Inferior parietal cortex (tissue), 1 donor: ENCODE data around the gene LSMEM2.

Experiments used
- DNase-seq: peaks from one replicate; pipeline ENCODE4 v3.0.0-alpha.2; 2016; ENCODE audit errors: extremely low spot score

Gene LSMEM2

DNA sequence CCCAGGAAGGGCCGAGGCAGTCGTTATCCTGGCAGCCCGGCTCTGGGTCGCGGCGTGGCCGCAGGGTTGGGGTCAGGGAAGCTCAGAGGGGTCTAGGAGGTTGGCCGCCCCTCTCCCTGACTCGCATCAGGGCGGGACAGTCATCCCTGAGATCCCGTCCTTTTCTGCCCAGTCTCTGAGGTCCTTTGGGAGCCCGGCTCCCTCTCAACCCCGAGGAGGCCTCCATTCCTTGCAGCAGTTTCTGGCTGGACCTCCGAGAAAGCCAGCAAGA is 43.2 kb downstream of the LSMEM2 start:
- DNase-seq: no peak

DNA sequence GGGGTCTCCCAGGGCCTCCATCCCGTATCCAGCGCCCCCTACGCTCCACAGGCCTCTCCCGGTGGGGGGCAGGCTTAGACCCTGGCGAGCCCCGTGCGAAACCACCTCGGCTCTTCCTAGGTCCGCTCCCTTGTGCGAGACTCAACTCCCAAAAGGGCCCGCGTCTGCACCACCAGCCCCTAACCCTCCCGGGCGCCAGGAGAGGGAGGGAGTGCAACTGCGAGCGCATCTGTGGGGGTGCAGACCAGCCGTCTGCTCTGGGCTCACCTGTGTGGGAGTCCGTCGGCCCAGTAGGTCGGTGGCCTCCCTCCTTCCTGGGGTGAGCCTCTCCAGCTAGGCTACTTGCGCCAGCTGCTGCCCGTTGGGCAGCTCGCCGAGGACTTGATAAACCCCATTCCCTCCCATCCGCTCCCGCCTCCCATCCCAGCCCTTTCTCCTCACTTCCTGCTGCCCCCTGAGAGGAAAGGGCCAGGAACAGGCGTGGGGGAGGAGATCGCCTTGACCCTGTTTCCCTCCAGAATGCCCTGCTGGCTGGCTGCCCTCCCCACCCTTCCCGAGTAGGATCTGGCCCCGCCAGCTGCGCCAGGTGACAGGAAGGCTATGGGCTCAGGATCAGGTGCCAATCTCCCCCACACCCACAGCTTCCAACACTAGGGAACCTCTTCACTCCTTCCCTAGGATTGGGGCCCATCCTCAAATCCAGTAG is 43.7 kb downstream of the LSMEM2 start, which contains the start of gene HYAL2:
HYAL2 (minus strand) TSS at position 360 of the 706 bp plus-strand sequence. CDS start 2,256 bp downstream, outside the sequence.
- DNase-seq: no peak

DNA sequence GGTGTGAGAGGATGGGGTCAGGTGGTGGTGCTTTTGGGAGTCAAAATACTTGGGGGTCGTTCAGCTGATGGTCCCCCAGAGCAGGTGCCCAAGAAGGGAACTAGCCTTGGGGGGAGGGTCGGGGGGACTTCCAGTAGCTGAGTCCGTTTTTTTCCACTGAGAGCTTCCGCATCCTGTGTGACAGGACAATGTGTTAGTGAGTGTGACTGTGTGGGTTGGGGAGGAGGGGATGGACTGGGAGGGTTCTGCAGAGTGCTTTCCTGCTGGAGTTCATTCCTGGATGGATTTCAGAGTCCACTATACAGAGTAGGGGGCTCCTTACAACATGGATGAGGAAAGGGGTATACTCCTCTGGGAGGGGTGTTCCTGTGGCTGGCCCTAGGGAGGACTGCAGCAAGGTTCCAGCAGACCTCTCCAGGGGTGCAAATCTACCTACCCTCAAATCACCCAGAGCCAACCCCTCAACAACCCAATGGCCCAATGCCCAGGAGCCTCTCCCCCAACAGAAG is 44.3 kb downstream of the LSMEM2 start:
- DNase-seq: no peak

DNA sequence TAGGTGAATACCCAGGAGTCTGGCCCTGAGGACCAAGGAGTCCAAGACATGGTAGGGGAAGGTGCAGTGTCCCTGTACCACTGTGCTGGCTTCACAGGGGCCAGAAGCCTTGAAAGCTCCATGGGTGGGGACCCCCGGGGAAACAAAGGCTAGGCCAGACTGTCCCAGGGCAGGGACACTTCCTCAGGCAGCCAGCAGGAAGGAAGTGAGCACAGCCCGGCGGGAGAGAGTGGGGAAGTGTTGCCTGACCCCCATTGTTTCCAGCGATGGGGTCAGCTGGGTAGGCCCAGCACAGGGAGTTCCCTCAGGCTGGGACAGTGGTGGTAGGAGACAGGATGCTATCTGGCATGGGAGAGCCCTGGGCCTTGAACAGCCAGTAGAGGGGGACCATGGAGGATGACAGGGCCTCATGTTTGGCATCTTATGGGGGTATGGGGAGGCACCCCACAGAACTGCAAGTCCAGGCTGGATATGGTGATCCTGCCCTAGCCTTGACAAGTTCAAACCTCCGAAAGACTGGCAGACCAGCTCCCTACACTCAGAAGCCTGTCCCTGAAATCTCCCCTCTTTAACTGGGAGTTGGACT is 44.8 kb downstream of the LSMEM2 start:
- DNase-seq: no peak

DNA sequence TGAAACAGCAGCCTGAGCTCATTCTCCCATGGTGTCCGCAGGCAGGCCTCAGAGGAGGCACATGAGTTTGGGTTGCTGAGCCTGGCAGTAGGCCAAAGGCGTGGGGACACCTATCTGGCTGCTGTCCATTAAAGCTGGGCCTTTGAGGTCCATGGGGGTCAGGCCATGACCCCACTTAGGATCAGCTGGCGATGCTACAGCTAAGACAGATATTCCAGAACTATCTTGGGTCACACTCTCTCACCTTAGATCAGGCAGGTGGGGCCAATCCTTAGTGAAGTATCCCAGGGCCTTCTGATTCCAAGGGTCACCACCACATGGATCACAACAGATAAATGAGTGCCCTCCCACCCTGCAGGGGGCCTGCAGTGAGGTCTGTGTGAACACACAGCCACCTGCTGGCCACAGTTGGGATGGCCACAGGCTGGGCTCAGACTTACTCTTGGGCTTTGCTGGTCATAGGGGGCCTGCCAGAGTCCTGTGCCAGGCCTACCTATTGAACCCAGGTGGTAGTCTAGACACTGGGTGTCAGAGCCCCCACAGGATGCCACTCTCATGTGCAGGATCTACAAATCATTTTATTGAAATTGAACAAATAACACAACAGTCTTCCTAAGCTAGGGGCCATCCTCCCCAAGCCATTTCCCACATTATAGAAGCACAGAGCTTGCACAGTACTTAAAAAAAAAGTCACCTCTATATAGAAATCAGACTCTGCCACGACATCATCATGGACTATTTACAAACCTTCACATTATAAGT is 45.6 kb downstream of the LSMEM2 start:
- peak; percentile 73 for DNase-seq

DNA sequence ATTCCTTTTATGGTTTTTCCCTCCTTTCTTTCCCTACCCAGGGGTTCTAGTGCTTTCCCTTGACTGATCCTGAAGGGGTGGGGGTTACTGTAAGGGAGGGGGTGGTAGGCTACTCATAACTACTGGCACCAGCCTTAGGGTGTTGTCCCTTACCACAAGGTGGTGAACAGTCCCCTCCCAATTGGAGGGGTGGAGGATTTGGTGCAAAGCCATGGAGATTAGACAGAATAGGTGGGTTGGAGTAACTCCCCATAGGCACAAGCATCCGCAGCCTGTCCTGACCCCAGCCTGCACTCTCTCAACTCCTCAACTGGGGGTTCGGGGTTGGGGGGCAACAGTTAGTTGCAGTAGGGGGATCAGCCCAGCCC is 46.2 kb downstream of the LSMEM2 start:
- DNase-seq: no peak

DNA sequence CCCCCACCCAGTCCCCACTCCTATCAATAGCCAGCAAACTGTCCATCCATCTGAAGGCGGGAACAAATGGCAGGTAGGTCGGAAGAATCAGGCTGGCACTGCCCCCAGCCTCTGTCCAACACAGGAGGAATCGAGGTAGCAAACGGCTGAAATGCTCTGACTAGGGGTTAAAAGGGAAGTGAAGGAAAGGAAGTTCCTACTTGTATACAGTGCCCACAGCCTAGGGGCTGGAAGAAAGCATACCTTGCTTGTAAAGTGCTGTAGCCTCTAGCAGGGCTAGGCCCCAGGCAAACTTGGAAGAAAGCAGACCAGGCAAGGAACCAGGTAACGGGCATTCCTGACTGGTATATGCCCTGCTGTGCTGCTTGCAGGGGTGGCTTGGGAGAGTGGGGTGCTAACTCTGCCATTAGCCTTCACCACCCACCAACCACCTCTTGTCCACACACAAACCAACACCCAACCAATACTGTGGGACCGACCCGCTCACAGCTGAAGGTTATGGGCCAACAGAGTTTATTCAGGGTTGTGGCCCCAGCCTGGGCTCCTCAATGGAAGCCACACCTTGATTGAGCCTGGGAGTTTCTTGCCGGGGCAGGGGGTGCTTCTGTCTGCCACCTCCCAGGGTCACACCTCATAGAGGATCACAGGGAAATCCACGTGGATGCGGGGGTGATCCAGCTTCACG is 46.8 kb downstream of the LSMEM2 start:
- DNase-seq: no peak

DNA sequence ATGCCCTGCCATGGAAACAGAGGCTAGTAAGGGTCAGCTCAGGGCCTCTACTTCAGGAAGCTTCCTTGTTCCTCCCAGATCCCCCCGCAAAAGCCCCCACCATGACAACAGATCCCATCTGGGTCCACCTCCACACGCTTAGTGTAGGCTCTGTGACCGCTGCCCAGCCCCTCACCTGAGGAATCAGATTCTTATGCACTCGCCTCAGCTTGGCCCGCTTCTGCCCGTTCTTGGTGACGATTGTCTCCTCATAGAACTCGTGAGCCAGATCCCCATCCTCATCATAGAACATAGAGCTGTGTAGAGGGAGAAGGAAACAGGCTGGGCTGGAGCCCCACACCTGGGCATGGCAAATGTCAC is 47.3 kb downstream of the LSMEM2 start:
- no peak for DNase-seq

DNA sequence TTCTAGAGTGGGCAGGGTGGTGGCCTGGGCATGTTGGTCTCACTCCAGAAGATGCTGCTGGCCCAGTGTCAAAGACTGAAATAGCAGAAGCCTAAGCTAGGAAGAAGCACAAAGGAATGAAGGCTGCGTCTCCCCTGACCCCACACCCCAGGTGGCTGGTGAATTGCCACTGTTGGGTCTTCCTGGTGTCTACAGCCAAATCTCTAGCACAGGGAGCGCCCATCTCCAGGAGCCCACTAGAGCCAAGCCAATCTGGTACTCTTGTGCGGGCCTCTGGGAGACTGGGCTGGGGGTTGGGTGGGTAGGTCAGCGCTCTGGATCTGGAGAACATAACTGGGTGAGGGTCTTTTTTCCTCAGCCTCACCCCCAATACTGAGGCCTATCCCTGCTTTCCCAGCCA is 48.2 kb downstream of the LSMEM2 start:
- no peak for DNase-seq

DNA sequence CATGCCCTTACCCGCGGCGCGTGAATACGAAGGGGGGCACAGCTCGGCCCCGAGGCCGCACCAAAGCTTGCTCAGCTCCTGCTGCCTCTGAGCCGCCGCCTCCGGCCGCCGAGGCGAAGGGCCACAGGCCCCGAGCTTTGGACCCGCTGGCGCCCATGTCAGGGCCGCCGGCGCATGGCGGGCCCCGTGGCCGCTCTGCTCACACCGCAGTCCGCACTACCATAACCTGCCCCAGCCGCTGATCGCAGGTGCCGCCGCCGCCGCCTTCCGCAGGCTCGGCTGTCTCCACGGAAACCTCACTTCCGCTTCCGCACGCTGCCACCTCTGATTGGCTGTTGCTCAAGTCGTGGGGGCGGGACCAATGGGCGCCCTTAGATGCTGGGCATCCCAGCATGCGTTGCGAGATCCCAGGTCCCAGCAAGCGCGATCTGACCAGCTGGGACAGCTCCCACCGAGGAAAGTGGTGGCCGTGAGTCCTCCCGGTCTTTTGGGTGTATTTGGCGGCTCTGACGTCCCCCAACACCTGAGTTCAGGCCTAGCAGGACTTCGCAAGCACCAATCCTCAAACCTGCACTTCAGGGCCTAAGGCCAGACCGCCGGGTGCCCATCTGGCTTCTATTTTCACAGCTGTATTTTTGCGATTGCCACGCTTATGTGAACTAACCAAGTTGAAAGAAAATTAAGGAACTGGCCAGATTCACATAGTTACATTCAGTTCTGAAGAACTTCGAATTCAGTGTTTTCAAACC is 49.2 kb downstream of the LSMEM2 start, which contains the start of gene TUSC2:
TUSC2 (minus strand) TSS at position 281 of the 749 bp plus-strand sequence; CDS start at position 157, 124 bp downstream.
- DNase-seq: peak; percentile 98

DNA sequence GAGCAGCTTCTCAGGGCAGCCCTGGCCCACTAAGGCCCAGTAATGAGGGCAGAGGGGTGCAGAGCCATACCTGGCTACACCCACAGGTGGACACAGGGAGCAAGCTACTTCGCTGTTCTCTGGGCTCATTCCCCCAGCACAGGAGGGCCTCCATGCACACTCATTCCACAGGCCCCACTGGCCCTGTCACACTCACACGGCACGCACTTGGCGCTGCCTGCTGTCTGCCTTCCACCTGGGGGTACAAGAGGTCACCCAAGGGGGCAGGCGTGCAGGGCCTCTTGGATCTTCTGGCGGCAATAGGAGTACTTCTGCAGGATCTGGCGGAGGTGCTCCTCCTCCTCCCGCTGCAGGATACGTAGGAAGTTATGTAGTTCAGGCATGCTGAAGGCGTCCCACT is 51.4 kb downstream of the LSMEM2 start:
- no peak for DNase-seq

DNA sequence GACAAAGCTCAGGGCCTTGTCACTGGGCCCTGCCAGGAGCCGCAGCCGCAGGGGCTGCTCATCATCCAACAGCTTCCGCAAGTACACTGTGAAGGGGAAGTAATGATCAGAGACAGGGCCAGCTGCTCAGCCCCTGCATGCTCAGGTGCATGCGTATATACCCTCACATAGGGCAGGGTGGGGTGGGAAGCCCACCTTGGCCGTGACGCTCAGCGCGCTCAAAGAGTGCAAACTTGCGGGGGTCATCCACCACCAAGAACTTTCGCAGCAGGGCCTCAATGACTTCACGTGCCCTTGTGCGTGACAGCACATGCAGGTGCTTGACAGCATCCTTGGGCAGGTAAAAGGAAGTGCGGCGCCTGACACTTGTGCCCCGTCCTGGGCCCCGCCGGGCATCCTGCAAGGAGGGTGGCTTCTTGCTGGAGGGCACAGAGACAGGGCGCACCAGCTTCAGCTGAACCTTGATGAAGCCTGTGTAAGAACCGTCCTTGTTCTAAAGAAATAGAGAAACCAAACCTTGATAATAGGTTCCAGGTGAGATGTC is 52.5 kb downstream of the LSMEM2 start:
- no peak for DNase-seq

DNA sequence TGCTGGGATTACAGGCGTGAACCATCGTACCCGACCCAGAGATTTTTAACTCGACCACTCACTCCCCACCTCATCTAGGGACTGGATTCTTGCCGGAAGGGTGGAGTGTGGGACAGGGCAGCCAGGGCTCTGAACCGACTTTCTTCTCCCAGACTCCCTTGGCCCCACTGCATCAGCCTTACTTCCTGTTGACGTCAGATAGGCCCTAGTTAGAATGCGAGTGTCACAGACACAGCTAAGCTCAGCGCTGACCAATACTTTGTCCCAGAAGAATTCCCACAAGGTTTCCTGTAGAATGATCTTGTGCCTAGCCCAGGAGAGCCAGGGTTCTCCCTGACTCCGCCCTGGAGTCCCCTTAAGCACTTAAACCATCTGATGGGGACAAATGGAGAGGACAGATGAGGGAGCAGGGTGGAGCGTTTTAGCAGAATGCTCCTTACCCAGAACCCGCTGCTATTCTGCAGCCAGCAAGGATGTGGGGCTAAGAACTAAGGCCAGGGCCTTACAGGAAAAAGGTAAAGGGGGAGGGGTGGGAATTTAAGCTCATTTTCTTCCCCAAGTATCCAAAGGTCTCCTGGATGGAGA is 54.9 kb downstream of the LSMEM2 start:
- no peak for DNase-seq

DNA sequence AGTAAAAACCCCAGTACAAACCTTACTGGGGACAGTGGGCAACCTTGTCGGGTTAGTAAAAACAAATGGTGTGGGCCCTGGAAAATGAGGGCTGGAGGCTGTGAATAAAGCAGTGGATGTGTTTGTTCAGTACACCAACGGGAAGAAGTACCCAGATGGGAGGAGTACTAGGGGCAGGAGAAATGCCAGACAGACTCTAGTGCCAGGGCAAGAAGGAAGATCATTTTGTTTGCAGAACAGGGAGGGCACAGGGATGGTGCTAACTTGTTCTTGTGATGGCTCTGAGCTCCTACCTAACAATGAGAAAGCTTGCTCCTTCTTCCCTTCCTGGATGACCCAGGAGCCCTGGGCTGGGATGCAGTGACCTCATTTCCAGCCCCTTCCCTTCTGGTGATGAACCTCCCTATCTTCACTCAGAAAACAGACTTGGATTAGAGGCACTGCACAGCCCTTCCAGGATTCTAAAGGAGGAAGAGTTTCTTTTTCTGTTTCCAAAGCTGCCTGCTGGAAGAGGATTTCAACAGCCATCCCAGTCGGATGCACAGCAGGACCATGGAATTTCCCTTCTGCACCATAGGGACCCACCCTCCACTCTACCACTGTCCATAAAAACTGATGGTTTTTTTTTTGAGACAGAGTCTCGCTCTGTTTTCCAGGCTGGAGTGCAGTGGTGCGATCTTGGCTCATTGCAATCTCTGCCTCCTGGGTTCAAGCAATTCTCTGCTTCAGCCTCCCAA is 55.6 kb downstream of the LSMEM2 start:
- DNase-seq: no peak

DNA sequence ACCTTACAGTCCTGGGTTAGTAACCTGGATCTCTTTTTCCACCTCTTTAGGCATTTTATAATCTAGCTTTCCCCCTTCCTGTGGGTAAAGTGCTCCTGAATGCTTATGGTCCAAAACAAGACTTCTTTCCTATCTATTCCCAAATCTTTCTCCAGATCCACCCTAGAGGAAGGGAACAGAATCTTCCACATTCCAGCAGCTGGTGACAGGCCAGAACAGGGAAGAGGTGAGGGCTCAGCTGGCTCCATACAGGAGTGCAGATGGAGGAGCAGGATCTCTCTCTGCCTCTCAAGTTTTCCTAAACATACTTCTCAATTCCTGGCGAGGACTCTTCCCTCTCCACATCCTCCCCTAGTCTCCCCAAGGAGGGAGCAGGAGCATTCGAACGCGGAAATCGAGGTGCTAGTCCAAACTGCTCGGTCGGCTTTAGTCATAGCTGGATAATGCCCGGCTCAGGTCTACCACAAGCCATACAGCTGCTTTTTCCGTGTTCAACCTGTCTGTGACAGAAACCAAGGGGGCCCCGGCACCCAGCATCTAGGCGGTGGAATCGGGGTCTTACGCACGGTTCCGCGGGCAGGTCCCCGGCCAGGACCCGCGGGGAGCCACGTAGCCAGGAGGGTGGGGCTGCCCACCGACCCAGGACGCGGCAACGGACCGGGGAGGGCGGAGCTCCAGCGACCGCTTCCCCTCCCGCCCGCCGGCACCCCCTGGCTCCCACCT is 57.7 kb downstream of the LSMEM2 start:
- no peak for DNase-seq

DNA sequence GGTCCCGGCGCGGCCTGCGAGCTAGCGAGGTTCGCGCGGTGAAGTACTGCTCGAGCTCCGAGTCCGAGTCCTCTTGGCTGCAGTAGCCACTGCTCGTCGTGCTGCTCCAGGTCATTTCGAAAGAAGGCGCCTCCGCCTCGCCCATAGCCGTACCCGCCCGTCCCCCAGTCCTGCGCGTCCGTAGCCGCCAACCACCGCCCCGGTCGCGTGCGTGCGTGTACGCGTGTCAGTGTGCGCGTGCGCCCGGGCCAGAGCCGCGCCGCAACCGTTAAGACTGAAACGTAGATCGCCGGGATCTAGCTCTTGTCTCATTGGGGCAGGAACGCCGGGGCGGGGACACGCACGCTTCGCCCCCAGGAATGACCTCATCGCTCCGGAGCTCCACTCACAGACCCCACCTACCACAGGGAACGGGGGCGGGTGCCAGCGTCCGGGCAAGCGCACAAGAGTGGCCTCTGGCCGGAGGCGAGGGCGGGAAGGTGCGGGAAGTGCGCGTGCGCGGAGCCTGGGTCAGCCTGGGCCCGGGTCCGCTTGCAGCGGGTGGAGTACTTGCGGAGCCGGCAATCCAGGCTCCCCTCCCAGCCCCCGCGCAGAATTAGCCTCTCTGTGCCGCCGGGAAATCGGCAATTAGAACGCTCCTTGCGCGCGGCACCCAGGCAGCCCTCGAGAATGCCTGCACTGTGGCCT is 58.4 kb downstream of the LSMEM2 start:
- DNase-seq: peak; percentile 94
